Pulmonary artery endothelial cell (primary cell): Measurements from ENCODE around the gene MRFAP1L1. TPM values are rescaled to one million over a fixed set of nuclear protein-coding genes. Genes with fewer than 3 reads are reported as not detected.

Source experiments
- DNase-seq: peaks from one replicate; pipeline ENCODE4 v3.0.0-alpha.2; 2011; ENCODE audit warnings: low read depth, low spot score
- total RNA-seq: library from RNA; depleted of rRNA; stranded (reverse); fragments of >200 nt; gene quantifications from 2 replicates; pipeline ENCODE4 v1.2.3, GENCODE V29; 2014

Gene MRFAP1L1
- total RNA-seq, 1 donor from 2014 or later, result 53.3 TPM

GRCh38 chr4:6716958-6717655, 7.4 kb upstream of the MRFAP1L1 start:
- no peak for DNase-seq

DNA sequence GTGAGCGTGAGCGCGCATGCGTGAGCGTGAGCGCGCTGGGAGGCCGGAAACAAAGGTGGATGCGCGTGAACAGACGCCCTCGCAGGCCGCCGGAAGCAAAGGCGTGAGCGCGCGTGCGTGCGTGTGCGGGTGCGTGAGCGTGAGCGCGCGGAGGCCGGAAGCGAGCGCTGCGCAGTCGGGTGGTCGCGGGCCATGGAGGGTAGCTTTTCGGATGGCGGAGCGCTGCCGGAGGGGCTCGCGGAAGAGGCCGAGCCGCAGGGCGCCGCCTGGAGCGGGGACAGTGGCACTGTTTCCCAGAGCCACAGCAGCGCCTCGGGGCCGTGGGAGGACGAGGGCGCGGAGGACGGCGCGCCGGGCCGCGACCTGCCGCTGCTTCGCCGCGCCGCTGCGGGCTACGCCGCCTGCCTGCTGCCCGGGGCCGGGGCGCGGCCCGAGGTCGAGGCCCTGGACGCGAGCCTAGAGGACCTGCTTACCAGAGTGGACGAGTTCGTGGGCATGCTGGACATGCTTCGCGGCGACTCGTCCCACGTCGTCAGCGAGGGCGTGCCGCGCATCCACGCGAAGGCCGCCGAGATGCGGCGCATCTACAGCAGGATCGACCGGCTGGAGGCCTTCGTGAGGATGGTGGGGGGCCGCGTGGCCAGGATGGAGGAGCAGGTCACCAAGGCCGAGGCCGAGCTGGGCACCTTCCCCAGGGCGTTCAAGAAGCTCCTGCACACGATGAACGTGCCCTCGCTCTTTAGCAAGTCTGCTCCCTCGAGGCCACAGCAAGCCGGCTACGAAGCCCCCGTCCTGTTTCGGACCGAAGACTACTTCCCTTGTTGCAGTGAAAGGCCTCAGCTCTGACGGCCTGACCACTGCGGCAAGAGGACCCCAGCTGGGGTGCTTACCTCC, 6.6 kb upstream of the MRFAP1L1 start, which contains the start of gene BLOC1S4:
Gene BLOC1S4 (plus strand): TSS at position 157 of the 894 bp plus-strand sequence. CDS start 36 bp downstream, at position 193.
- DNase-seq, result peak; percentile 60

DNA sequence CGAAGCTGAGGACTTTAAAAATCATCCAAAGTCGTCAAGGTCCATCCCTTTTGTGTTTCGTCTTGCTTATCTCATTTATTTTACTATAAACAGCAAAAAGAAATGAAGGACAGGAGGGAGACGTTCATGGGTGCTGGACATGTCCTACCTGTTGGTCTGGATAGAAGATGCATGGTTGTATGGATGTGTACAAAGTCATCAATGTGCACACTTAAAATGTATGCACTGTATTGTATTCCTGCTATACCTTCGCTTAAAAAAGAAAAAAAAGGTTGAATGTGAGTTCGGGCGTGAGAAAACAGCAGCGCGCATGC, 6.0 kb upstream of the MRFAP1L1 start:
- DNase-seq, result no peak

DNA sequence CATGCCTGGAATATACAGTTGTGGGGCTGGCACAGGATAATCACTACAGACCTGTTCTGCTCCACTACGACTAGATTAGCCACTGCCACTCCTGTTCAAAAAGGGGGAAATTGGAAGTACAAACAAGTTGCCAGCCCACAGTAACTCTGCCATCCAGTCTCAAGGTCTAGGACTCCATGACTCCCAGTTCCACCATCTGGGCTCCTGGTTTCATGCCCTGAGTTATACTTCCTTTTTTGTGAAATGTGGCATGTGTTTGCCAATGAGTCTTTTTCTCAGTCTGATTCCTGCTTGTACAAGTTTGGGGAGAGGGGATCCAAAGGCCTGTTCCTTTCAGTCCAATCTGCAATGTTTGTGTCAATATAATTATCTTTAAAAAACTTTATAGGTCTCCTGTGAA, 5.3 kb upstream of the MRFAP1L1 start:
- no peak for DNase-seq

DNA sequence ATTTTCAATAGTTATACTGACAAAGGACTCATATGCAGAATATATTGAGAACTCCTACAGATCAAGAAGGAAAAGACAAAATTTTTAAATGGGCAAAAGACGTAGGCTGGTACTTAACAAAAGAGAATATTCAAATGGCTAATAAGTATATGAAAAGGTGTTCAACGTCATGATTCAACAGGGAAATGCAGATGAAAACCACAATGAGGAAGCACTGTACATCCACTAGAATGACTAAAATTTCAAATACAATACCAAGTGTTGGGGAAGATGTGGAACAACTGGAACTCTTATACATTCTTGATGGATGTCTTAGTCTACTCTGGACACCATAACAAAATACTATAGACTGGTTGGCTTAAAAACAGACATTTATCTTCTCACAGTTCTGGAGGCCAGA, 1.3 kb upstream of the MRFAP1L1 start:
- no peak for DNase-seq

DNA sequence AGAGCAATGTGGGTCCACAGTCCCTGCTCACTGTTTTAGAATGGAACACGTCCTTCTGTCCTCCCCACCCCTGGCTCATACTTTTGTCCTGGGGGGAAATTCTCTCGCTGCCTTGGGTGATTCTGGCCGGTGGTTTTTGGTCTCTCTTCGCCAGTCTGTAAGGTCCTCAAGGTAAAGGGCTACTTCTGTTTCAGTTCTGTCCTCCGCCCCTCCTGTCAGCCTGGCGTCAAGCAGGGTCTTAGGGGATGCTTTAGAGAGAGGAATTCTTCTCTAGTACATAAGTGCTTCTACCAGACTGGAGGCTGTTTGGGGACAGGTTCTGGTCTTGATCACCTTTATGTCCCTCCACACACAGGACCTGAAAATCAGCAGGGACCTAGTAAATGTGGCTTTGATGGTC, 617 bp upstream of the MRFAP1L1 start:
- no peak for DNase-seq

DNA sequence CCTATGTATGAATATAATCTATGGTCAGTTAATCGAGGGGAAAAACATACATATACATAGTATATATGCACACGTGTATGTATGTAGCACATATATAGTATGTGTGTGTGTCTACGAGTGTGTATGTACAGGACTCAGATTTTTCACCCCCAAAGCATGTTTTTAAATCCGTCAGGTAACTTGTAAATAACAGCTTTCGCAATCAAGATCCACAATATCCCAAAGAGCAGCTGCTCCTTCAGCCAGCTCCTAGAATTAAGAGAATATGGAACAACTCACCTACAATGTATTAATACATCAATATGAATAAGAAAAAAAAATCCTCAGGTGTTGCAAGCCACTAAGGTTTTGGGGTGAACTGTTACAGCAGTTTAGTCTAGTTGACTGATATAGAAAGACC, 3.5 kb downstream of the MRFAP1L1 start:
- no peak for DNase-seq

GRCh38 chr4:6705646-6706045, 4.0 kb downstream of the MRFAP1L1 start:
- DNase-seq, result no peak

DNA sequence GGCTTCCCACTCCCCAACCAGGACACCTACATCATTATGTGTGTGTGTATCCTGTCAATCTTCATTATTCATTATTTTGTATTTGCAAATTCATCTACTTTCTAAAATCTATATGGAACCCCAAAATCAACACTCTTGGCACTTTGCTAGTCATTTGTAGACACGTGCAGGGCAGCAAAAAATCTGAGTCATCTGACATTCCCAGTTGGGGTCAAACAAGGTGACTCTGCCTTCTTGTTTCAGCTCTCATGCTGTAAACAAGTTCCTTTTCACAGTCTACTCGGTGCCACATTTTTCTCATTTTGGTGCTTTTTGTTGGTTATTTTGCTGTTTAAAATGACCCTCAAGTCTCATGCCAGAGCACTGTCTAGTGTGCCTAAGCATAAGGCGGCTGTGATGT, 5.9 kb downstream of the MRFAP1L1 start:
- no peak for DNase-seq

- DNase-seq, result no peak
Observed at GRCh38 chr4:6702761-6703160, 6.9 kb downstream of the MRFAP1L1 start.

DNA sequence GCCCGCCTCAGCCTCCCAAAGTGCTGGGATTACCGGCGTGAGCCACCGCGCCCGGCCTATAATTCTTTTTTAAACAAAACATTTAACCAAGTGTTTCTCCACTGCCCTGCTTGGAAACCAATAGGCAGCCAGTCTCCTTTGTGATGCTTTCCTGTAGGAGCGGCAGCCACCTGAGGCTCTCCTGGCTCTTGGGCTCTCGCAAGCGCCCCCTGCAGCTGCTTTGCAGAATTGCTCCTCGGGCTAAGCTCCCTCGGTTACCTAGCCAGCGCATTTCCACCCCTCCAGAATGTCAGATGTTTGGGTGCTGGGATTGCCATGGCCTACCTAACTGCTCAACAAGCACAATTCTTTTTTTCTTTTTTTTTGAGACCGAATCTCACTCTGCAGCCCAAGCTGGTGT, 8.3 kb downstream of the MRFAP1L1 start:
- DNase-seq, result no peak

DNA sequence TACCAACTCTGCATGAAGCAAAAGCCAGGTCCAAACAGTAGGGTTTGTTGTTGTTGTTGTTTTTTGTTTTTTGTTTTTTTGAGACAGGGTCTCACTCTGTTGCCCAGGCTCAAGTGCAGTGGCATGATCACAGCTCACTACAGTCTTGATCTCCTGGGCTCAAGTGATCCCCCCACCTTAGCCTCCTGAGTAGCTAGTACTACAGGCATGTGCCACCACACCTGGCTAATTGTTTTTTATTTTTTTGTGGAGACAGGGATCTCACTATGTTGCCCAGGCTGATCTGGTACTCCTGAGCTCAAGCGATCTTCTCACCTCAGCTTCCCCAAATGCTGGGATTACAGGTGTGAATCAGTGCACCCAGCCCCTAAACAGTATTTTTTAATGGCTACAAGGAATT, 9.8 kb downstream of the MRFAP1L1 start:
- DNase-seq, result no peak

DNA sequence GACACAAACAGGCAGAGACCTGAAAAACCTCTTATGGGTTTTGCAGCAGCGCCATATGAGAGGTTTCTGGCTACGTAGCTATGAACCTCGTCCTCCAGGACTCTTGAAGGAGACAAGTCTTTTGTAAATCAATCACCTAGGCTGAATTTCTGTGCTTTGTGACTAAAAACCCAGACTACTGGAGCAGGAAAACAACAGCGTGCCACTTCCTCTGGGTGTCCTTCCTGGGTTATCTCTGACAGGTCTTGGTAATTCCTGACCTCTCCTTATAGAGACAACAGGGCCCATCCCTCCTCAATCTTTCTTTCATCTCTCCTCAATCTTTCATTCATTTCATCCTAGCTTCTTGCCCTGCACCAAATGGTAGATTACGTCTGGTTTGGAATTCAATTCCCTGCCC, 10.3 kb downstream of the MRFAP1L1 start:
- no peak for DNase-seq

- no peak for DNase-seq
Observed at GRCh38 chr4:6697131-6697530, 12.5 kb downstream of the MRFAP1L1 start.

DNA sequence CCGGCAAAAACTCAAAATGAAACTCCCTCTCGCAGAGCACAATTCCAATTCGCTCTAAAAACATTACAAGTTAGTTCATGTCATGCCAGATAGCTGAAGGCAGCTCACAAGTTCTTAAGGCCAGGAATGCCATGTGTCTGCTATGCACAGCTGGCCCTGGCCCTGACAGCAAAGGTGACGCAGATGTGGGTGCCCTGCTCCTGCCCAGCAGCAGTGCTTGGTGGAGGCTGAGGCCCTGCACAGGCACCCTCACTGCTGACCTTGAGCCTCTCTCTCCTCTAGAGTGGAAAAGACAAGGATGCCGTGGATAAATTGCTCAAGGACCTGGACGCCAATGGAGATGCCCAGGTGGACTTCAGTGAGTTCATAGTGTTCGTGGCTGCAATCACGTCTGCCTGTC, 13.1 kb downstream of the MRFAP1L1 start:
- DNase-seq, result no peak

DNA sequence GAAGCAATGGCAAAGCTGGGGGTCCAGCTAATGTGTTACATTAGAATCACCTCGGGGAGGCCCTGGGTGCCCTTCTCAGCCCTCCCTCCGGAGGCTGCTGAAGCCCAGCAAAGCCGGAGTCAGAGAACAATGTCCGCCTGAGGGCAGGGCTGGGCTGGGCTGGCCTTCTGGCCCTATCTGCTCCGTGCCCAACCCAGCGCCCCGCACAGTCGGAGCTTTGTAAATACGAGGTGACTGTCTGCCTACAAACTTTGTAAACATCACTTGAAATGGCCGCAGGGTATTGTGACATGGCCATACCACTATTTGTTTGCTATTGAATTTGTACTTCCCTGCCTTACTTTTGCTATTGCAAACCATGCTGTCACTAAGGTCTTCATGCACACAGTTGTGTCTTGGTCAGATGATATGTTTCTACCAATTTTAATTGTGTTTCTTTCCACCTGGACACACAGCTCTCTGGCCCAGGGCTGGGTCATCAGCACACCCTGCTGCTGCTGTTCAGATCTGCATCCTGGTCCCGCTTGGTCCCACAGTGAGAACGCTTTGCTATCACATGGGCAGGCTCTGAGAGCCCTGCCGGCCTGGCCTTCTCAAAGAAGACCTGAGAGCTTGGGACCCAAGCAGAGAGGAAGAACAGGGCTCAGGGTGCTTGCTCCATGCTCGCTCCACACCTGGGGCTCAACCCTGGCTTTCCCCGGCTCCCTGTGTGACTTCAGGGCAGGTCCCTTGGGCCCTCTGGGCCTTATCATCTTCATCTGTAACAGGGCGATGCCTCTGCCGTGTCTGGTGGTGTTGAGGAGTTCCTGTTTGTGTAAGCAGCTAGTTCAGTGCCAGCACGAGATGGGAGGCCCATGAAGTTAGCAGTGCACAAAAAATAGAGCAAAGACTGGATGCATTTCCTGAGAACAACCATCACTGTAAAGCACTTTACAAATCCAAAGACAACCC, 13.7 kb downstream of the MRFAP1L1 start:
- no peak for DNase-seq

DNA sequence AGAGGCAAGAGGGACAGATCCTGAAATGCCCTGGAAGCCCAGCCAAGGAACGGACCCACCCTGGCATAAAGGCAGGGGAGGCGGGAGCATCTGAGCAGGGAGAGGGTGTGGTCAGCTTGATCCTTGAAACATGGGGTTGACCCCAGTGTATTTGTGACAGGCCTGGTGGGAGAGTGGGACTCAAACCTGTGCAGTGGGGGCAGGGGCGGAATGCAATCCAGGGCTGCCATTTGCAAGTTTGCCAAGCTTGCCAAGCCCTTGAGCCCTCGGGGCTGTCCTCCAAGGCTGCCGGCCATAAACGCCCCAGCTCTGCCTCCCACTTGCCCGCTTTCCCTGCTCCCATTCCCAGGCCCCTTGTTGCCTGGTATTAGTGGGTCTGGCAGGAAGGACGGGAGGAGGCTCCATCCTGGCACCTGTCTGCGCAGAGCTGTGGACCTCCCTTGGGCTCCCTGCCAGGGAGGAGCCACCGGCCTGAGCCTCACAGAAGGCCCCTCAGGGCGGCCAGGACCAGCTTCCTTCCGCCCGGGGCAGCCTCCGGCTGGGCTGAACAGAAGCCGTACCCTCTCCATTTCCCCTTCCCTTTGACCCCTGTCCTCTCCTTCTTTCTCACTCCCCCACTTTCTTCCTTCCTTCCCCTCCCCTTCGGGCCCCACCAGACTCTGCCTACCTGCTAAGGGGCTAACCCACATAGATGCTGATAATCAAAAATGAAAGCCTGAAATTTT, 15.3 kb downstream of the MRFAP1L1 start:
- DNase-seq, result no peak

- DNase-seq, result no peak
Observed at GRCh38 chr4:6693231-6694176, 16.2 kb downstream of the MRFAP1L1 start, which contains the start of gene S100P. Gene S100P, plus strand, starts transcription at chr4:6693878. Its CDS starts 55 bp downstream, at chr4:6693933.

GRCh38 chr4:6692806-6693205, 16.9 kb downstream of the MRFAP1L1 start:
- no peak for DNase-seq

DNA sequence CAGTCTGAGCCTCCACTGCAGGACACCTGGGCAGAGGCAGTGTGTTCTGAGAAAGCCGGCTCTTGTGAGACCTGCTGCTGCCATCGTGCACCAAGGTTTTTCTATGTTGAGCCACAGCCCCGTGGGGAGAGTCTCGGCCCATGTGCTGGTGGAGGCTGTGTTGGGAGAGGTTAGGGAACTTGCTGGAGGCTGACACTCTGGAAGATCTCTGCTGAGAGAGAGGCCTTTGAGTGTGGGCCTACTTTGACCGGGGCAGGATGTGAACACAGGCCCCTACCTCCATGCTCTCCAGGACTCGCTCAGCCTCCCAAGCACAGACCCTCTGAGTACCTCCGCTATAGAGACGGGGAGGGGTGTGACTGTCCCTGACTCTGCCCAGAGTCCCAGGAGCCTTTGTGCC, 17.3 kb downstream of the MRFAP1L1 start:
- no peak for DNase-seq
